HG03045 (cell line): Measurements from ENCODE around the gene KASH5.
"Not testable (repeated sequence)": the region's sequence is repeated elsewhere in the genome, so short reads cannot be mapped to it uniquely, and the experiment has no call there.

Experiments used
- ATAC-seq: cut with Tn5 transposase; IDR thresholded peaks from one replicate; pipeline ENCODE4 v1.9.1; 2021; ENCODE audit warnings: mild to moderate bottlenecking, moderate library complexity; ENCODE audit not compliant: unreplicated experiment

The KASH5 gene

DNA sequence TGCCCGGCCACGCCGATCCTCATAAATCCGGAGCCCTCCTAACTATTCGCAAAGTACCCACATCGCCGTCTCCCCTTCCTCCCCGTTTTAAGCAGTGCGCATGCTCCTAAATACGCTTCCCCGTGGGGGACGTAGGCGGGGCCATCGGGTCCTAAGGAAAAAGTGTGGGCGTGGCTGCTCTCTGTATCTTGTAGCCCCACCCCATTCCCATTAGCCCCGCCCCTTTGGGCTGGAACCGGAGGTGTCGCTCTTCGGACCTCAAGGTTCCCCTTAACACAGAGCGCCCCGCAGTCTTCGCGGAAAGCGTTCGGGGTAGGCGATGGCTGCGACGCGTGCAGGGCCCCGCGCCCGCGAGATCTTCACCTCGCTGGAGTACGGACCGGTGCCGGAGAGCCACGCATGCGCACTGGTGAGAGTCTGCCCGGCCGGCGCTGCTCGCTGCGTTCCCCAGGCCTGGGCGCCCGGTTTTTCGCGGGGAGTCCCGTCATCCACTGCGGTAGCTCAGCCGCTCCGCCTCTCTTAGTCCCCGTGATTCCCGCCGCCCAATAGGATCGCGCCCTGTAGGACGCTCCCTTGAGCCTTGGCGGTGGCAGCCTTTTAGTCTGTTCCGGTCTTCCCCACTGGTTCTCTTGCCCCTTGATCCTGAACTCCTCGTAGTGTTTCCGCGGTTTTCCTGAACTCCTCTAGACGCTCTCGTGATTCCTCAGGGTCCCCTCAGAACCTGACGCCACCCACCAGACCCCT lies 65.1 kb downstream of the KASH5 start, which contains the start of gene ALDH16A1:
TSS of gene ALDH16A1 (plus strand) at position 213 of the 744 bp plus-strand sequence. CDS start at position 320, 107 bp downstream.
- ATAC-seq: peak; percentile 83

DNA sequence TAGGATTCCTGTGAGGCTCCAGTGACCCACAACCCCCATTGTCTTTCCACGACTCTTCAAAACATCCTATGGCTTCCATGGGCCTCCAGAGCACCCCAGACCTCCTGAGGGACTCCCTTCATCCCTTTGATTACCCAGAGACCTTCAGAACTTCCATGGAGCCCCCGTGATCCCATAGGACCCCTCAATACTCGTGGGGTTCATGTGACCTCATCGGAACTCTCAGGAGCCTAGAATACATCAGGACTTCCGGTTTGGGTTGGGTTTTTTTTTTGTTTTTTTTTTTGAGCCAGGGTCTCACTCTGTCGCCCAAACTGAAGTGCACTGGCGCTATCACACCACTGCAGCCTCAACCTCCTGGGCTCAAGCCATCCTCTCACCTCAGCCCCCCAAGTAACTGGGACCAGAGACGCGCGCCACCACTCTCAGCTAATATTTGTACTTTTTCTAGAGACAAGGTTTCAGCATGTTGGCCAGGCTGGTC lies 65.8 kb downstream of the KASH5 start:
- no peak for ATAC-seq

DNA sequence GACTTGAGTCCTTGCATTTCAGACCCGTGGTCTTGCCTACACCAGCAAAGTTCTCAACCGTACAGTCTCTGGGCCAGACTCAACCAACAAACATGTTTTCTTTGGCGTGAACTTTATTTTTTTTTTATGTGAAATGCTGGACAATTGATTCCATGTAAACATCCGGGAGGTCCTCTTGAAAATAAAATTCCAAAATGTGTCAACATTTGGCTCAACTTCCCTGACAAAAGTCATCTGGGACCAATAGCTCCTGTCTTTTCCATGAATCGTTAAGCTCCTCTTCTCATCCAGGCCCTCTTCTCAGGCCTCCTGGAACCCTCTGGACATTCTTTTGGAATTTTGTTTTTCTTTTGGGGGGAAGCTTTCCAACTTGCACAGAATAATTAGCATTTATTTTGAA lies 67.7 kb downstream of the KASH5 start:
- ATAC-seq: no peak

DNA sequence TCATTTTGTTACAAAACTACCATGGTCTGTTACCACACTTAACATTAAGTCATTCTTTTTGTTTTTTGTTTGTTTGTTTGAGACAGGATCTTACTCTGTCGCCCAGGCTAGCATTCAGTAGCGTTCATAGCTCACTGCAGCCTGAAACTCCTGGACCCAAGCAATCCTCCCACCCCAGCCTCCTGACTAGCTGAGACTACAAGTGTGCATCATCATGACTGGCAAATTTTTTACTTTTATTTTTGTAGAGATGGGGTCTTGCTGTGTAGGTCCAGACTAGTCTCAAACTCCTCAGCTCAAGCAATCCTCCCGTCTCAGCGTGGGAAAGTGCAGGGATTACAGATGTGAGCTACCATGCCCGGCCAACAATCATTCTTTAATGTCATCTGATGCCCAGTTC lies 68.3 kb downstream of the KASH5 start:
- no peak for ATAC-seq

DNA sequence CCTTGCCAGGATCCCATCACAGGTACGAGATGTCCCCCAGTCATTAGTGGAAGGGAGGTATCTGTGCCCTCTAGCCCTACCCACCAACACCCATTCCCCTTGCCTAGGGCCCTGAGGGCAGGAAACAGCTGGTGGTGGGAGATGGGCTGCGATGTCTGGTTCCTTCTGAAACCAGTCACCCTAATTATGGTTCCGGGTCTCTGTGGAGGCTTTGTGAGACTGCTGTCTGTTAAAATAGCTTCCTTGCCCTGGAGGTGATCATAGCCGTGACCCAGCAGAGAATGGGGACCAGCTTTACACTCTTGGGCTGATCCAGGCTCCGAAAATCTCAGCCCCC lies 70.5 kb downstream of the KASH5 start:
- no peak for ATAC-seq

DNA sequence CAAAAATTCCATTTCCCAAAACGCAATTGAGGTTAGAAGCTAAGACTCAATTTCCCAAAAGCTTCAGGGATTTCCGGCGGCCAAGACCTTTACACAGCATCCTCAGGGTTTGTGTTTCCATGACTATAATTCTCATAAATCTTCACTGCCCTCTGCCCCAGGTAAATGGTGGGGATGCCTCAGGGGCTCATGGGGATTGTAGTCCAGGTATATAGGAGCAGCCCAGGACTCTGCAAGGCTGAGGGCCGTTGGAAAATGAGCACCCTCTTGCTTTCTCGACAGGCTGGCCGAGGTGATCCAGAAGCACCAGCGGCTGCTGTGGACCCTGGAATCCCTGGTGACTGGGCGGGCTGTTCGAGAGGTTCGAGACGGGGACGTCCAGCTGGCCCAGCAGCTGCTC lies 71.3 kb downstream of the KASH5 start:
- no peak for ATAC-seq

DNA sequence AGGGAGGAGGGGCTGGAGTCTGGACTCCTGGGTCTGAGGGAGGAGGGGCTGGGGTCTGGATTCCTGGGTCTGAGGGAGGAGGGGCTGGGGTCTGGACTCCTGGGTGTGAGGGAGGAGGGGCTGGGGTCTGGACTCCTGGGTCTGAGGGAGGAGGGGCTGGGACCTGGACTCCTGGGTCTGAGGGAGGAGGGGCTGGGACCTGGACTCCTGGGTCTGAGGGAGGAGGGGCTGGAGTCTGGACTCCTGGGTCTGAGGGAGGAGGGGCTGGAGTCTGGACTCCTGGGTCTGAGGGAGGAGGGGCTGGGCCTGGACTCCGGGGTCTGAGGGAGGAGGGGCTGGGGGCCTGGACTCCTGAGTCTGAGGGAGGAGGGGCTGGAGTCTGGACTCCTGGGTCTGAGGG lies 73.1 kb downstream of the KASH5 start:
- ATAC-seq: not testable (repeated sequence)

DNA sequence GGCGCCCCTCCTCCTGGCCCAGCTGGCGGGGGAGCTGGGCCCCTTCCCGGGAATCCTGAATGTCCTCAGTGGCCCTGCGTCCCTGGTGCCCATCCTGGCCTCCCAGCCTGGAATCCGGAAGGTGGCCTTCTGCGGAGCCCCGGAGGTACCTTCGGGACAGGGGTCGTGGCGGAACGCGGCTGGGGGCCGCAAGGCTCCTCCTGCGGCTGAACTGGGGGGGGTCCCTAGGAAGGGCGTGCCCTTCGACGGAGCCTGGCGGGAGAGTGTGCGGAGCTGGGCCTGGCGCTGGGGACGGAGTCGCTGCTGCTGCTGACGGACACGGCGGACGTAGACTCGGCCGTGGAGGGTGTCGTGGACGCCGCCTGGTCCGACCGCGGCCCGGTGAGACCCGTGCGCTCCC lies 73.6 kb downstream of the KASH5 start:
- no peak for ATAC-seq

DNA sequence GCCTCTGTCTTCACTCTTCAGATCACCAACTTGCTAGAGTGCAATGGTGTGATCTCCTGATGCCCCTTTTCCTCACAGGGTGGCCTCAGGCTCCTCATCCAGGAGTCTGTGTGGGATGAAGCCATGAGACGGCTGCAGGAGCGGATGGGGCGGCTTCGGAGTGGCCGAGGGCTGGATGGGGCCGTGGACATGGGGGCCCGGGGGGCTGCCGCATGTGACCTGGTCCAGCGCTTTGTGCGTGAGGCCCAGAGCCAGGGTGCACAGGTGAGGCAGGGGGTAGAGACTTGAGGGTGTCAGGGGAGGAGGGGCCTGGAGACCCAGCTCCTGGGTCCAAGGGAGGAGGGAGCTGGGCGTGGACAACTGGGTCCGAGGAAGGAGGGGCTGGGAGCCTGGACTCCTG lies 74.4 kb downstream of the KASH5 start:
- no peak for ATAC-seq

DNA sequence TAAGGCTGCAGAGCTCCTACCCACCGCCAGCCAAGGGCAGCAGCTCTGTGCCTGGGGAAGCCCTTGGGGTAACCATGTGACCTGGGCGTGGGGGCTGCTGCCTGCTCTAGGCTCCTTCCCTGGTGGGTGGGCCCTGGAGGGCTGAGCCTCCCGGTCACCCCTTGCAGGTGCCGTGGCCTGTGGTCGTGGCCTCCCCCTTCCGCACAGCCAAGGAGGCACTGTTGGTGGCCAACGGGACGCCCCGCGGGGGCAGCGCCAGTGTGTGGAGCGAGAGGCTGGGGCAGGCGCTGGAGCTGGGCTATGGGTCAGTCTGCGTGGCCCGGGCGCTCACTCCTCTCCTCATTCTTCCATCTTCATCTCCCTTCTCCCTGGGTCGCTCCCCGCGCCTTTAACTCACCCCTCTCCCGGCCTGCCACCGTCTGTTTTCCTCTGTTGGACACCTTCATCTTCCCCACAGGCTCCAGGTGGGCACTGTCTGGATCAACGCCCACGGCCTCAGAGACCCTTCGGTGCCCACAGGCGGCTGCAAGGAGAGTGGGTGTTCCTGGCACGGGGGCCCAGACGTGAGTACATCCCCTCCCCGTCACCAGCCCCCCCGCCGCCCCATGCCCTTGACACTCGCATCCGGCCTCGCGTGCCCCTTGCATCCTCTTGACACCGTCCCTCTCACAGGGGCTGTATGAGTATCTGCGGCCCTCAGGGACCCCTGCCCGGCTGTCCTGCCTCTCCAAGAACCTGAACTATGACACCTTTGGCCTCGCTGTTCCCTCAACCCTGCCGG lies 76.1 kb downstream of the KASH5 start:
- no peak for ATAC-seq

DNA sequence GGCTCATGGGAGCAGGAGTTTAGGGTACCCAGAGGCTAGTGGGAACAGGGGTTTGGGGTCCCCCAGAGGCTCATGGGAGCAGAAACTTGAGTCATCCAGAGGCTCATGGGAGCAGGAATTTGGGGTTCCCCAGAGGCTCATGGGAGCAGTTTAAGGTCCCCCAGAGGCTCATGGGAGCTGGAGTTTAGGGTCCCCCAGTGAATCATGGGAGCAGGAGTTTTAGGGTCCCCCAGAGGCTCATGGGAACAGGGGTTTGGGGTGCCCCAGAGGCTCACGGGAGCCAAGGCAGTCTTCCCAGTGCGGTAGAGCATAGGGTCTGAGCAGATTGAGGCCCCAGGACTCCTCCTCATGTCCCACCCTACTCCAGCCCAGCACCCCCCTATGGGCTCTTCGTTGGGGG lies 77.3 kb downstream of the KASH5 start:
- ATAC-seq: no peak
